ENCODE measurements around the gene MEPE. TPM values are rescaled to one million over a fixed set of nuclear protein-coding genes. Genes with fewer than 3 reads are reported as not detected.

Gene MEPE
- total and polyA plus RNA-seq, 2 of the 8 experiments (the other 6 are each of a cell fraction or from before 2014, with no cell fraction given), result not detected

DNA sequence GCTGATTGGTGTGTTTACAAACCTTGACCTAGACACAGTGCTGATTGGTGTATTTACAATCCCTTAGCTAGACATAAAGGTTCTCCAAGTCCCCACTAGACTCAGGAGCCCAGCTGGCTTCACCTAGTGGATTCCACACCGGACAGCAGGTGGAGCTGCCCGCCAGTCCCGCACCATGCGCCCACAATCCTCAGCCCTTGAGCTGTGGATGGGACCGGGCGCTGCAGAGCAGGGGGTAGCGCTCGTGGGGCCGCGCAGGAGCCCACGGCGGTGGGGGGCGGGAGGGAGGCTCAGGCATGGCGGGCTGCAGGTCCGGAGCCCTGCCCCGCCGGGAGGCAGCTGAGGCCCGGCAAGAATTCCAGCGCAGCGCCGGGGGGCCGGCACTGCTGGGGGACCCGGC is 30.7 kb downstream of the MEPE start:
- Histone ChIP-seq H3K4me1 (replicated peaks in 1 of 4; ENCODE audit: control insufficient read depth in 3 of 4, insufficient read depth in 4 of 4, low read length in 3 of 4) (peaks cover 0 to 14% (median 5%) of the 10 kb centered on the region in 4 experiments; a peak in 3 of 7 replicates), H3K23me2 (ENCODE audit: low read depth, low read length) (no peaks in the 10 kb centered on the region), H3K79me1 (ENCODE audit: low read depth, low read length) (no peaks in the 10 kb centered on the region), H3K4me2 (ENCODE audit: insufficient read depth in 1 of 2, low read depth in 2 of 2, low read length in 2 of 2) (peak overlapping the region in 1 of 2 experiments; percentile 47; a peak in 1 of 4 replicates), H4K91ac (replicated peaks; ENCODE audit: insufficient read length, low read length) (no peak overlapping the region), H3K56ac (replicated peaks; ENCODE audit: insufficient read length, low read depth, low read length) (no peak overlapping the region), H4K8ac (ENCODE audit: extremely low read depth, insufficient read depth, low read length) (no peak overlapping the region), H3K9me3 (ENCODE audit: insufficient read depth in 2 of 2, low read depth in 1 of 2, low read length in 1 of 2) (peaks cover 3 to 8% of the 10 kb centered on the region in 2 experiments; a peak in 2 of 4 replicates), H2BK20ac (ENCODE audit: low read length) (no peak overlapping the region), H3K4ac (replicated peaks; ENCODE audit: insufficient read length, low read depth, low read length) (no peak overlapping the region), H3K23ac (ENCODE audit: insufficient read length) (no peak overlapping the region), H4K5ac (ENCODE audit: insufficient read length, low read depth, low read length) (no peak overlapping the region), H2AK5ac (ENCODE audit: low read depth, low read length) (no peak overlapping the region), H2BK120ac (replicated peaks; ENCODE audit: low read depth, low read length) (no peak overlapping the region), H3K36me3 (ENCODE audit: control insufficient read depth in 2 of 4, insufficient read depth in 4 of 4, low read length in 3 of 4) (no peaks in the 10 kb centered on the region; a peak in 1 of 8 replicates), H2BK15ac (ENCODE audit: low read length) (no peak overlapping the region), H3K9ac (replicated peaks in 1 of 4; ENCODE audit: extremely low read depth in 1 of 4, low read depth in 3 of 4, low read length in 3 of 4) (no peak overlapping the region), H3K4me3 (ENCODE audit: extremely low read depth in 1 of 4, insufficient read depth in 2 of 4, low read depth in 3 of 4, low read length in 4 of 4) (peak overlapping the region in 2 of 4 experiments; percentile 43 to 55; a peak in 3 of 8 replicates), H4K20me1 (replicated peaks in 1 of 2; ENCODE audit: control insufficient read depth in 1 of 2, insufficient read depth in 2 of 2, low read length in 2 of 2) (no peaks in the 10 kb centered on the region), H2AFZ (ENCODE audit: low read length) (no peak overlapping the region), H2BK12ac (ENCODE audit: low read depth, low read length) (no peak overlapping the region), H2BK5ac (ENCODE audit: low read depth, low read length) (no peak overlapping the region), H3K18ac (ENCODE audit: extremely low read depth, low read length) (no peak overlapping the region), H3K14ac (ENCODE audit: insufficient read length) (no peak overlapping the region), H3K27ac (ENCODE audit: low read depth, low read length) (no peak overlapping the region), H3K27me3 (replicated peaks in 1 of 4; ENCODE audit: control insufficient read depth in 3 of 4, extremely low read depth in 1 of 4, insufficient read depth in 3 of 4, low read length in 3 of 4) (no peaks in the 10 kb centered on the region), H3K79me2 (ENCODE audit: control insufficient read depth in 1 of 2, insufficient read depth in 2 of 2, low read length in 2 of 2) (peaks cover 0 to 19% of the 10 kb centered on the region in 2 experiments; a peak in 2 of 4 replicates)
- DNase-seq (ENCODE audit: low read depth in 1 of 2, low spot score in 2 of 2) (no peak), FAIRE-seq (no peak)
- WGBS, 2 experiments (ENCODE audit: extremely low coverage in 1 of 2, insufficient coverage in 1 of 2, insufficient read length in 1 of 2, insufficient replicate concordance in 2 of 2, low coverage in 1 of 2, low lambda C conversion rate in 2 of 2, missing lambda C conversion rate in 1 of 2), result 26% methylated on average over 13 of the region's 23 CpGs; no CpG with 5 or more reads in 1 of the 2 experiments
- POLR2A ChIA-PET (ENCODE audit: partially characterized antibody), result interaction anchor here (0.8 to 19.5 kb wide), 16 partner anchors 9 to 144 kb away, joined by 3 to 369 read pairs (median 6); partner anchors contain the start of gene PKD2
- CTCF ChIA-PET (ENCODE audit: partially characterized antibody), result interaction anchor here (0.6 to 3.2 kb wide), 21 partner anchors 10 to 319 kb away, joined by 3 to 25 read pairs (median 4); partner anchors contain the start of gene SPP1
- no peak for TF ChIP-seq KDM1A (IDR thresholded peaks at IDR 0.05; ENCODE audit: borderline replicate concordance, low read length)
- TF ChIP-seq CTCF (IDR thresholded peaks at IDR 0.05; ENCODE audit: control extremely low read depth in 1 of 3, insufficient read depth in 1 of 3, low read depth in 1 of 3, low read length in 3 of 3), result peak in 2 of 3 experiments; percentile 29; a peak in 2 of 4 replicates
- no peak for TF ChIP-seq FOSL1 (IDR thresholded peaks at IDR 0.05; ENCODE audit: insufficient read depth, low read depth, low read length)
- no peak for TF ChIP-seq USF2 (IDR thresholded peaks at IDR 0.05; ENCODE audit: low read length)
- TF ChIP-seq SIN3A (conservative IDR thresholded peaks at IDR 0.05 in 1 of 2, IDR thresholded peaks at IDR 0.05 in 1 of 2; ENCODE audit: low read depth in 1 of 2, low read length in 2 of 2), result no peak
- TF ChIP-seq RAD21 (IDR thresholded peaks at IDR 0.05 in 1 of 2, conservative IDR thresholded peaks at IDR 0.05 in 1 of 2; ENCODE audit: low read depth in 2 of 2, low read length in 2 of 2), result peak; percentile 47 to 59; a peak in 3 of 4 replicates
- no peak for TF ChIP-seq CBX5 (IDR thresholded peaks at IDR 0.05; ENCODE audit: low read depth, low read length)
- no peak for TF ChIP-seq TBP (IDR thresholded peaks at IDR 0.05; ENCODE audit: low read depth, low read length)
